Hepatic stellate cell (primary cell): ENCODE measurements around the gene JPH4.
A peak's percentile ranks its signal among the peaks of the same experiment; 100 is the strongest.
"Not testable (repeated sequence)": the region's sequence is repeated elsewhere in the genome, so short reads cannot be mapped to it uniquely, and the experiment has no call there.

Experiments
- DNase-seq: peaks from one replicate; pipeline ENCODE4 v3.0.0; 2011; ENCODE audit warnings: low spot score

Gene JPH4

DNA sequence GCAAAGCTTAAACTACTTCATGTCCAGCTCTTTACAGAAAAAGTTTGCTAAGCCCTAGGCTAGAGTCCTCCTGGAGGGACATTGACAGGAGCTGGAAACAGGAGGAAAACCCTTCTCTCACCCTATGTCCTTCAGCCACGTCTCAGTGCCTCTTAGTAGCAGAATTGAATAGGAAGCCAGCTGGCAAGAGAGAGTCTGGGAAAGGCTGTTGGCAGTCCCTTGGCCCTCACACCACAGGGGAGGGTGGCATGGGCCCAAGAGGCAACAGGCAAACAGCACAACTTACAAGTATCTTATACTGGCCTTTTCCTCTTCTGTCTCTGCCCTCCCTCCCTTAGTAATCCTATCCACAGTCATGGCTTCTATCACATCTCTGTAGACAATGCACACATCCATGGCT, 29.9 kb upstream of the JPH4 start:
- no peak for DNase-seq

DNA sequence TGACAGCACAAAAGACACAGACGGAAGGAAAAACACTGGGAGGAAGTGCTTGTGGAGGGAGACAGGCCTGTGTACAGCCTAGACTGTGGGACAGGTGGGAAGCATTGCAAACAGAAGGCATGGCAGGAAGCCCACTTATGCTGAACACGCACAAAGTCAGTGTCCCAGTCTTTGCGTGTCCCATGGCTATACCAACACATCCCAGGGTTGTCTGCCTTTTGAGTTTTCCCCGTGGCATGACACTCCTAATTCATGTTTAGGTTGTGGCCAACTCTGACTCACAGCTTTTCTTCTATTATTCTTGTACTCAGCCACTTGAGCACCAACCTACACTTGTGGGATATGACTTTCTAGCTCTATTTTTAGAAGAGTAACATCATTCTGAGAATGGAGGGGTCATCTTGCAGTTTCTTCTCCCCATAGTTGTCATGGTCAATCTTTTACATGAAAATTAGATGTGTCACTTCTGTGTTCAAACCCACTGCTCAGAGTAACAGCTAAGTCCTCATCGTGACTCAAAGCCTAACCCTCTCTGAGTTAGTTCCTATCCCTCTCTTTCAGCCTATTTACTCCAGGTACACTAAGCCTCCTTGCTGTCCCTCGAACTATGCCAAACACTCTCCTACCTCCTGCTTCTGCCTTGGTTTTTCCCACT, 27.5 kb upstream of the JPH4 start:
- DNase-seq, result no peak

DNA sequence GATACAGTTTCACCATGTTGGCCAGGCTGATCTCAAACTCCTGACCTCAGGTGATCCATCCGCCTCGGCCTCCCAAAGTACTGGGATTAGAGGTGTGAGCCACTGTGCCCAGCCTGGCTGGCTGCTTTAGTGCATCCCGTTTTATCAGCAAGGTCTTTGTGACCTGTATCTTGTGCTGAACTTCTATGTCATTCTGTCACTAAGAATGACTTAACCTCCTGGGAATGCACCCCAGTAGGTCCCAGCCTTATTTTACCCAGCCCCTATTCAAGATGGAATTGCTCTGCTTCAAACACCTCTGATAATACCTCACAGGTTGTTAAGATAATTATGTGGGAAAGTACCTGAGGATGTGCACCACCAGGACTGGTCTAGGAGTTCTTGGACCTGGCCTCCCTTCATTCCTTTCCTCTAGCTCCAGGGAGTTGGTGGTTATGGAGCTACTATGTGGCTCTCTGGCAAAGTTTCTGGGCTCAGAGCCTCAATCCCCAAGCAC, 26.1 kb upstream of the JPH4 start:
- DNase-seq, result no peak

DNA sequence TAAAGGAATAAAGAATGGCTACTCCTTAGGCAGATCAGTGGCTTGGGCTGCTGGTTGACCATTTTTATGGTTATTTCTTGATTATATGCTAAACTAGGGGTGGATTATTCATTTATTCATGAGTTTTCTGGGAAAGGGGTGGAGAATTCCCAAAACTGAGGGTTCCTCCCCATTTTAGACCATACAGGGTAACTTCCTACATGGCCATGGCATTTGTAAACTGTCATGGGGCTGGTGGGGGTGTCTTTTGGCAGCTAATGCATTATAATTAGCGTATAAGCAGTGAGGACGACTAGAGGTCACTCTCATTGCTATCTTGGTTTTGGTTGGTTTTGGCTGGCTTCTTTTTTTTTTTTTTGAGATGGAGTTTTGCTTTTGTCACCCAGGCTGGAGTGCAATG, 25.6 kb upstream of the JPH4 start:
- DNase-seq, result no peak

DNA sequence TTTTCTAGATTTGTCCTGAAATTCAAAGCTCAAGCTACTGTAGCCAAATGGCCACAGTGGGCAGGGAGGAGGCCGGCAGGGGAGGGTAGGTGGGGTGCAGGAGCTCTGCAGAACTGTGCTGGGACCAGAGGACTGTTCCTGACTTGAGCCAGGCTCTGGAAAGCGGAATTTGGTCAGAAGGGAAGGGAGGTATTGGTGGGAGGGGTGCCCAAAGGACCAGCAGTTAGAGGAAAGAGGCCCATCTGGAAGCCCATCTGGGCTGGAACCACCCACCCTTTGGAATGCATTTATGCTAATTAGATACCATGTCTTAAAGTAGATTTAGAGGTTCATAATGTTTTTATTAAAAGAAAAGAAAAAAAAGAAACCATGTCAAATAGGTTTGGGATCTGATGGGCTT, 24.5 kb upstream of the JPH4 start:
- DNase-seq, result no peak

DNA sequence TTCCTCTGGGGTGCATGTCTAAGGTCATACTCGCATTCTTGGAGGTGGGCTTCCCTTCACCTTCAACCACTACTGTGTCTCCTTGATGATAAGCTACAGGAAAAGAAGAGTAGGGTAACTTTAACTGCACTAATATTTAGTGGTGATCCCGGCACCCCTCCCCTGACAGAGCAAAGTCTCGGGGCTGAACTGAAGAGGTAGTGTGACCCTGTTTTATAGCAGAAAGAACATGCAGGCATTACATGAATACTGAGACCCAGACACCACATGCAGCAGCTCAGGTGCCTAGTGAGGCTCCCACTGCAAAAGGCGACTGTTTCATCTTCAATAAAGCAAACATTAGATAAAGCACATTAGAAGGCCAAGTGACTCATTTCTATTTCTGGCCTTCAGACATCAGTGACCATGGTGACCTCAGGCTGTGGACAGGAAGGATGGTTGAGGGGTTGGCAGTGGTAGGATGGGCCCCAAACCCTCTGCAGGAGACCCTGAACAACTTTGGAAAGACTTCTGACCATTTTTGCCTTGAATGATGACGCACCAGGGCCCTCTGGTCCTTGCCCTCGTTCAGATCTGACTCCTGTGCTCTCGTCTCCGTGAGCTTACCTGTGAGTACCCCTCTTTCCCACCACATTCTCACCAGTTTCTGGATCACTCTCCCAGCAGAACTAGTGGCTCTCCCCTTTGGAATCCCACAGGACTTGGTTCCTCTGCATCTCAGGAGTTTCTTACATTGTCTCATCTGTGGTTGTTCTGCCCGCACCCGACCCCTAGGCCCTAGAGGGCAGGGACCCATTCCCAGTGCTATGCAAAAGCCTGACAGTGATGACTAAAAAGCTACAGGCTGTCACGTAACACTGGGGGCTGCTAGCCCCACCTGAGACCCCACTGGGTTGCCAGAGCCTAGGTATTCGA, 23.8 kb upstream of the JPH4 start:
- no peak for DNase-seq

DNA sequence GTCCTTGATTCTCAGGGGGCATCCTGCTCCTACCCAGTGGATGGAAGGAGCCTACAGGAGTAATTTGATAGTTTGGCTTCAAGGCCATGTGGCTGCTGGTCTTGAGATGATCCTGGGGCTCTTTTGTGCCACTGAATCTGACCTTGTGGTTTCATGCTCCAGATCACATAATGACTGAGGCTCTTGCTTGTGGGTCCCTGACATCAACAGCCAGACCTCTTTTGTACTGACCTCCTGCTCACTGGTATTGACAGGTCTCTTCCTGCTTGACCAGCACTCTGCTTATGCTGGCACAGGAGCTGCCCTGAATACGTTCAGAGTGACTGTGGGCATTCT, 23.2 kb upstream of the JPH4 start:
- no peak for DNase-seq

DNA sequence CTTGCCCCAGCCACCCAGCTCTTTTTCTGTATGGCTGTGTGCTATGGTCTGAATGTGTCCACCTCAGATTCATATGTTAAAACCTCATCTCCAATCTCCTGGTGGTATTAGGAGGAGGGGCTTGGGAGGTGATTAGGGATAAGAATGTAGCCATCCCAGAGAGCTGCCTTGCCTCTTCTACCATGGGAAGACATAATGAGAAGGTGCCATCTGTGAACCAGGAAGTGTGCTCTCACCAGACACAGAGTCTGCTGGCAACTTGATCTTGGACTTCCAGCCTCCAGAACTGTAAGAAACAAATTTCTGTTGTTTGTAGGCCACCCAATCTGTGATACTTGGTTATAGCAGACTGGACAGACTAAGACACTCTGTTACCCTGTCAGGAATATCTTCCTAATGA, 22.8 kb upstream of the JPH4 start:
- no peak for DNase-seq

DNA sequence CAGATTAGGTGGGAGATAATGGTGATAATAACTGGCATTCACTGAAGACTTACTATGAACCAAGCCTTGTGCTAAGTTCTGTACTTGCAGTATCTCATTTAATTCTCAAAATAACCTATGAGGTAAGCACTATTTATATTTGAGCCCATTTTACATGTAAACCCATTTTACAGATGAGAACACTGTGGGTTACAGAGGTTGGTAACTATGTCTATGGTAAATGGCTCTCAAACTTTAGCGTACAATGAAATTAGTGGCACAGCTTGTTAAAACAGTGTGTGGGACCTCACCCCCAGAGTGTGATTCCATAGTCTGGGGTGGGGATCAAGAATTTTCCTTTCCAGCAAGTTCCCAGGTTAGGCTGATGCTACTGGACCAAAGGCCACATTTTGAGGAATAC, 22.2 kb upstream of the JPH4 start:
- no peak for DNase-seq

DNA sequence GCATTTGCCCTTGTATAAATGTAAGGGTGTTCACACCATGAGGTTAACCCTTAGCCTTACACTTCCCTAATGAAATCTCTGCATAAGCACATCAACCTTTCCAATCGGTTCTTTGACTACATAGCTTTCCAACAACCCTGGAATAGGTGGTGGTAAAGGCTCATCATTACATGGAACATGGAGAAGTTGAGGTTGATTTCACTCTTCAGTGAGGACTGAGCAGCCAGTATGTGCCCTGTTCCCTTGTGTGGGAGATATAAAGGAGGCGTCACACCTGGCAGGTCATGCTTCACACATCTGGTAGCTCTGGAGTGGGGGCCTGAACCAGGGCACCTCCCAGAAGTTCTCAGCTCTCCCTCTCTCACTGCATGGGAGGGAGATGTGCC, 21.7 kb upstream of the JPH4 start:
- DNase-seq, result no peak

DNA sequence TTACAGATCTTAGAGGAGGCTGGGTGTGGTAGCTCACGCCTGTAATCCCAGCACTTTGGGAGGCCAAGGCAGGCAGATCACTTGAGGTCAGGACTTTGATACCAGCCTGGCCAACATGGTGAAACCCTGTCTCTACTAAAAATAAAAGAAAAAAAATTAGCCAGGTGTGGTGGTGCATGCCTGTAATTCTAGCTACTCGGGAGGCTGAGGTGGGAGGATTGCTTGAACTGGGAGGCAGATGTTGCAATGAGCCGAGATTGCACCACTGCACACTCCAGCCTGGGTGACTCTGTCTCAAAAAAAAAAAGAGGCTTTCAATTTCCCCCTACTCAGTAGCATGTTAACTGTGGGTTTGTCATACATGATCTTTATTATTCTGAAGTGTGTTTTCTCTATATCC, 15.6 kb upstream of the JPH4 start:
- not testable (repeated sequence) for DNase-seq

DNA sequence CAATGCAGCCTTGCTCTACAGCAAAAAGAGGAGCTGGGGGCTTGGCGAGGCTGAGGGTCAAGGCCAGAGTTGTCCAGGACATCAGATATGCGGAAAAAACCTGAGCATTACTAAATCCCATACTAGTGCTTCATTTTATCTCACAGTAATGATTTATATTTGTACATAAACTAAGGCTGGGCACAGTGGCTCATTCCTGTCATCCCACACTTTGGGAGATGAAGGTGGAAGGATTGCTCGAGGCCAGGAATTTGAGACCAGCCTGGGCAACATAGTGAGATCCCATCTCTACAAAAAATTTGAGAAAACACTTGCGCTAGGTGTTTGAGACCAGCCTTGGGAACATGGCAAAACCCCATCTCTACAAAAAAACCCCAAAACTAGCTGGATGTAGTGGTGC, 11.6 kb upstream of the JPH4 start:
- DNase-seq, result no peak

DNA sequence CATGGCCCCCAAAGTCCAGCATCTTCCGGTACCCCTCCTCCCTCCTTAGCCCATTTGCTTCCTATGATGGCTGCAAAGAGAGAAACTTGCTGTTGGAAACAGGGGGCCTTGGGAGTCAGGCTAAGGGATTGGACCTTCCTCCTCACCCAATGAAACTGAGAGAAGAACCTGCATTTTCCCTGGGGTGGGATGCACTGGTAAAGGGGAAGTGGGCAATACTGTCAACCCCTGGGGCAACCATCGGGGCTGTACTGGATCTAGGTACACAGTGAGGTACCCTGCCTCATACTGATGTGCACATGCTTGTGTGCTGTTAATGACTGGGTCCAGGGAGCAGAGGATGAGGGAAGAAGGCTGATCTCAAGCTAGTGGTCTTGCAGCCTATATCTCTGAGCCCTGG, 11.0 kb upstream of the JPH4 start:
- no peak for DNase-seq

DNA sequence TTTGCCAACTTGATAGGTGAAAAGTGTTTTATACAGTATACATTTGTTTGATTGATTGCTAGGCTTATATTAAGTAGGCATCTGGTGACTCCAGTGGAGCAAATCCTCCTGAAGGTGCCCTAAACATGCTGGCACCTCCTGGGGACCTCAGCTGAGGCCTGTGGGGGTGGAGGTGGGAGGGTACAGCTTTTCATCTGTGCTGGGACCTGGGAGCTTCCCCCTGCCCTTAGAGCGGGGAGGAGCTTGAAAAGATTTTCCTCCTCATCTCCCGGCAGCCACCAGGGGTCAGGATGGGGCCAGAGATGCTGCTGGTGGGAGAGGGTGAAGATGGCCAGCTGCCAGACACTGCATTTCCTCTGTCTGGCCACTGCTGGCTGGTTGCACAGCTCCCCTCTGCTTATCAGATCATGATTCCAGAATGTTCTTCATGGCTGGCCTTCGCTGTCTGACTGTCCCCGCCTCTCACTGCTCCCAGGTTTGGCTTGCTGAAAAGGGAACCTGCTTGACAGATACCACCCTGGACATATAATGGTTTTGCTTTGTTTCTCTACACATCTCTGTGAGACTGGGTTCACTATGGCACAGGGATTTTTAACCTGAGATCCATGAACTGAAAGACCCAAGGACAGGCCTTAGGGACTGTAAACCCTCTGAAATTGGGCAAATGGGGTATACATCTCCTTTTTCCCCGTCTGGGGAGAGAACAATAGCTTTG, 10.5 kb upstream of the JPH4 start:
- peak; percentile 88 for DNase-seq

DNA sequence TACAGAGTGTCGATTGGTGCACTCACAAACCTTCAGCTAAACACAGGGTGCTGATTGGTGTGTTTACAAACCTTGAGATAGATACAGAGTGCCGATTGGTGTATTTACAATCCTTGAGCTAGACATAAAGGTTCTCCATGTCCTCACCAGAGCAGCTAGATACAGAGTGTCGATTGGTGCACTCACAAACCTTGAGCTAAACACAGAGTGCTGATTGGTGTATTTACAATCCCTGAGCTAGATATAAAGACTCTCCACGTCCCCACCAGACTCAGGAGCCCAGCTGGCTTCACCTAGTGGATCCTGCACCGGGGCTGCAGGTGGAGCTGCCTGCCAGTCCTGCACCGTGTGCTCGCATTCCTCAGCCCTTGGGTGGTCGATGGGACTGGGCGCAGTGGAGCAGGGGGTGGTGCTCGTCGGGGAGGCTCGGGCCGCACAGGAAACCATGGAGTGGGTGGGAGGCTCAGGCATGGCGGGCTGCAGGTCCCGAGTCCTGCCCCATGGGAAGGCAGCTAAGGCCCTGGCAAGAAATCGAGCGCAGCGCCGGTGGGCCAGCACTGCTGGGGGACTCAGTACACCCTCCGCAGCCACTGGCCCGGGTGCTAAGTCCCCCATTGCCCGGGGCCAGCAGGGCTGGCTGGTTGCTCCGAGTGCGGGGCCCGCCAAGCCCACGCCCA, 6.1 kb upstream of the JPH4 start:
- not testable (repeated sequence) for DNase-seq

DNA sequence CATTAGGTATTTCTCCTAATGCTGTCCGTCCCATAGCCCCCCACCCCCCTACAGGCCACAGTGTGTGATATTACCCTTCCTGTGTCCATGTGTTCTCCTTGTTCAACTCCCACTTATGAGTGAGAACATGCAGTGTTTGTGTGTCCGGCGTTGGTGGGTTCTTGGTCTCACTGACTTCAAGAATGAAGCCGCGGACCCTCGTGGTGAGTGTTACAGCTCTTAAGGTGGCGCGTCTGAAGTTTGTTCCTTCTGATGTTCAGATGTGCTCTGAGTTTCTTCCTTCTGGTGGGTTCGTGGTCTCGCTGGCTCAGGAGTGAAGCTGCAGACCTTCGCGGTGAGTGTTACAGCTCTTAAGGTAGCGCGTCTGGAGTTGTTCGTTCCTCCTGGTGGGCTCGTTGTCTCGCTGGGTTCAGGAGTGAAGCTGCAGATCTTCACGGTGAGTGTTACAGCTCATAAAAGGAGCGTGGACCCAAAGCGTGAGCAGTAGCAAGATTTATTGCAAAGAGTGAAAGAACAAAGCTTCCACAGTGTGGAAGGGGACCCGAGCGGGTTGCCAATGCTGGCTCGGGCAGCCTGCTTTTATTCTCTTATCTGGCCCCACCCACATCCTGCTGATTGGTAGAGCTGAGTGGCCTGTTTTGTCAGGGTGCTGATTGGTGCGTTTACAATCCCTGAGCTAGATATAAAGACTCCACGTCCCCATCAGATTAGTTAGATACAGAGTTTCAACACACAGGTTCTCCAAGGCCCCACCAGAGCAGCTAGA, 5.4 kb upstream of the JPH4 start:
- DNase-seq, result not testable (repeated sequence)

DNA sequence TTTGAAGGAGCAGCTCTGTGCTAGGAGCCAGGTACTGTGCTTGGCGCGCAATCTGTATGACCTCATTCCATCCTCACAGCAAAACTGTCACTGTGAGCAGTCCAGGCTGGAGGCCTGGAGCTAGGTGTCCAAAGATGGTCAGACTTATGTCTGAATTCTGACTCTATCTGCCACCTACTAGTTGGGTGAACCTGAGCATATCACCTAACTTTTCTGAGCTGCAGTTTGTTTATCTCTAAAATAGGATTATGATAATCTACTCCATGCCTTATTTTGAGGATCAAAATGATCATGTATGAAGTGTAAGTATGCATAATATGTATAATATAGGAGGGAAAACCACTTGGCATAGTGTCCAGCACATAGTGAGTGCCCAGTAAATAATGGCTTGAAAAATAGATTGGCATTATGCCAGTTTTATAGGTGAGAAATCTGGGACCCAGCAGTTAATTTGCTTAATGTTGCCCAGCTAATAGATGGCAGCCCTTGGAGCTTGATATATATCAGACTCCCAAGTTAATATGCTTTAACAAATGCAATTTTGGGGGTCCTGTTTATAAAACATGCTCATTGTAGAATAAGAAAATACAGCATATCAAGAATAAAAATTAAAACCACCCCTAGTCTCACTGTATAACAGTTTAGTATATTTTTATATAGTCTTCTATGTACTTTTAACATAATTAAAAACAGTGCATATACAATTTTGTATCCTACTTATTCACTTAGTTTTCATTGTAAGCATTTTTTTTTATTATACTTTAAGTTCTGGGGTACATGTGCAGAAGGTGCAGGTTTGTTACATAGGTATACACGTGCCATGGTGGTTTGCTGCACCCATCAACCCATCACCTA, 4.5 kb upstream of the JPH4 start:
- DNase-seq, result no peak

DNA sequence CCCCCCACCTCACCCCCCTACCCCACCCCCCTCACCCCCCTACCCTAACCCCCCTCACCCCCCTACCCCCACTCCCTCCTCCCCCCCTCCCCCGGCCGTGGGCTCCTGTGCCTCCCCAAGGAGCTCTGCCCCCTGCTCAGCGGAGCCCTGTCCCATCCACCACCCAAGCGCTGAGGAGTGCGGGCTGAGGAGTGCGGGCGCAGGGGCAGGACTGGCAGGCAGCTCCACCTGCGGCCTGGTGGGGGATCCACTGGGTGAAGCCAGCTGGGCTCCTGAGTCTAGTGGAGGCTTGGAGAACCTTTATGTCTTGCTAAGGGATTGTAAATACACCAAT, 2.3 kb upstream of the JPH4 start:
- DNase-seq, result no peak

DNA sequence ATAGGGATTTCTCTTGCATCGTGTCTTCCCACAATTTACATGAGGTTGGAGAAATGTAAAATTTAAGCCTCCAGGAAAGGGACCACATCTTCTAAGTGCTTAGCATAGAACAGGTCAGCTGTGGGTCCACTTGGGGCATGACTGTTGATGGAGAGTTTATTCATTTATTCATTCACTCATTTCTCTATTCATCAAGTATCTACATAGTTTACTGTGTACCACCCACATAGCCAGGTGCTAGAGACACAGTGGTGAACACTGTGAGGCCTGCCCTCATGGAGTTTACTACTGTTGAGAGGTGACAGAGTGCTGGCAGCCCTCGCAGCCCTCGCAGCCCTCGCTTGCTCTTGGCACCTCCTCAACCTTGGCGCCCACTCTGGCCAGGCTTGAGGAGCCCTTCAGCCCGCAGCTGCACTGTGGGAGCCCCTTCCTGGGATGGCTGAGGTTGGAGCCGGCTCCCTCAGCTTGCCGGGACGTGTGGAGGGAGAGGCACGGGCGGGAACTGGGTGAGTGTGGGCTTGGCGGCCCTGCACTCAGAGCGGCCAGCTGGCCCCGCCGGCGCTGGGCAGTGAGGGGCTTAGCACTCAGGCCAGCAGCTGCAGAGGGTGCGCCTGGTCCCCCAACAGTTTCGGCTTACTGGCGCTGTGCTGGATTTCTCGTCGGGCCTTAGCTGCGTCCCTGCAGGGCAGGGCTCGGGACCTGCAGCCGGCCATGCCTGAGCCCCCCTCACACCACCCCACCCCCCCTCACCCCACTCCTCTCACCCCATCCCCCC, 1.7 kb upstream of the JPH4 start:
- DNase-seq, result no peak

DNA sequence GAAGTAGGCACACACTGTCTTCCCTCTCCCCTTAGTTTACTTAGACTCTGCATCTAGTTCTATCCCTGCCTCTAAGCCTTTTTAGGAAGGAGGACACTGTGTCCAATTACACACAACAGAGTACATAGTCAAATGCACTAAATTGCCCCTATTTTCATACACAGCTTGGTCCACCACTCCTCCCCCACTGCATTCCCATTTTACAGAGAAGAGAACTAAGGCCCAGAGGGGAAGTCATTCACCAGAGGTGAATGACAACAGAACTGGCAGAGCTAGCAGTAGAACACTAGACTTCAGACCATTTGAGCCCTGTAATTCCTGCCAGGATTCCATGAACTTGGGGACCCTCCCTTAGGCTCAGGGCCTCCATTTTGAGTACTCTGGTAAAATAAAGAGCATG, 1.1 kb upstream of the JPH4 start:
- no peak for DNase-seq
